Measurements from ENCODE around the gene LIX1. TPM values are rescaled to one million over a fixed set of nuclear protein-coding genes. Genes with fewer than 3 reads are reported as not detected.

Gene LIX1
- total and polyA plus RNA-seq, 4 donors = not detected

- intact Hi-C loops (cut with DNase I) = no loop called here
- ATAC-seq (ENCODE audit: low FRiP score) (no peak), DNase-seq (no peak)
- Histone ChIP-seq H3K4me3 (ENCODE audit: low read length in 2 of 2) (no peak overlapping the region), H3K9me3 (ENCODE audit: control insufficient read depth, low read length) (no peaks in the 10 kb centered on the region), H3K36me3 (ENCODE audit: control insufficient read depth in 1 of 2, insufficient read depth in 2 of 2, low read length in 1 of 2) (peaks cover 0 to 6% of the 10 kb centered on the region in 2 donors), H3K27me3 (ENCODE audit: control insufficient read depth in 1 of 2, insufficient read depth in 2 of 2, low read length in 1 of 2) (no peaks in the 10 kb centered on the region), H3K27ac (ENCODE audit: low read depth in 1 of 2, low read length in 2 of 2) (no peak overlapping the region), H3K4me1 (ENCODE audit: control insufficient read depth in 1 of 2, insufficient read depth in 2 of 2, low read length in 2 of 2) (no peaks in the 10 kb centered on the region)
Measured at GRCh38 chr5:97172227-97172626, 29.8 kb upstream of the LIX1 start.

- ATAC-seq (ENCODE audit: low FRiP score) = no peak
- DNase-seq = no peak
- Histone ChIP-seq H3K27ac (ENCODE audit: low read depth in 1 of 2, low read length in 2 of 2) (no peak overlapping the region), H3K27me3 (ENCODE audit: control insufficient read depth in 1 of 2, insufficient read depth in 2 of 2, low read length in 1 of 2) (no peaks in the 10 kb centered on the region), H3K4me3 (ENCODE audit: low read length in 2 of 2) (no peak overlapping the region), H3K9me3 (ENCODE audit: control insufficient read depth, low read length) (no peaks in the 10 kb centered on the region), H3K36me3 (ENCODE audit: control insufficient read depth in 1 of 2, insufficient read depth in 2 of 2, low read length in 1 of 2) (peaks cover 0 to 6% of the 10 kb centered on the region in 2 donors), H3K4me1 (ENCODE audit: control insufficient read depth in 1 of 2, insufficient read depth in 2 of 2, low read length in 2 of 2) (no peaks in the 10 kb centered on the region)
- WGBS, 2 donors = 77 to 84% methylated on average over 3 of the region's 3 CpGs
- intact Hi-C loops (cut with DNase I) = no loop called here
Measured at GRCh38 chr5:97171703-97172102, 29.3 kb upstream of the LIX1 start.

GRCh38 chr5:97167435-97167834 is 25.0 kb upstream of the LIX1 start:
- Histone ChIP-seq H3K27me3 (ENCODE audit: control insufficient read depth in 1 of 2, insufficient read depth in 2 of 2, low read length in 1 of 2) (no peaks in the 10 kb centered on the region), H3K9me3 (ENCODE audit: control insufficient read depth, low read length) (no peaks in the 10 kb centered on the region), H3K4me3 (ENCODE audit: low read length in 2 of 2) (no peak overlapping the region), H3K4me1 (ENCODE audit: control insufficient read depth in 1 of 2, insufficient read depth in 2 of 2, low read length in 2 of 2) (no peaks in the 10 kb centered on the region), H3K27ac (ENCODE audit: low read depth in 1 of 2, low read length in 2 of 2) (no peak overlapping the region), H3K36me3 (ENCODE audit: control insufficient read depth in 1 of 2, insufficient read depth in 2 of 2, low read length in 1 of 2) (peaks cover 0 to 4% of the 10 kb centered on the region in 2 donors)
- intact Hi-C loops (cut with DNase I) = loop anchor here (10.0 kb wide), 3 partner anchors 153 to 413 kb away; no protein-coding TSS in a partner anchor
- WGBS, 2 donors = 69 to 72% methylated on average over 6 of the region's 6 CpGs
- ATAC-seq (ENCODE audit: low FRiP score) = no peak
- DNase-seq = no peak

- Histone ChIP-seq H3K27me3 (ENCODE audit: control insufficient read depth in 1 of 2, insufficient read depth in 2 of 2, low read length in 1 of 2) (no peaks in the 10 kb centered on the region), H3K27ac (ENCODE audit: low read depth in 1 of 2, low read length in 2 of 2) (no peak overlapping the region), H3K36me3 (ENCODE audit: control insufficient read depth in 1 of 2, insufficient read depth in 2 of 2, low read length in 1 of 2) (peaks cover 0 to 3% of the 10 kb centered on the region in 2 donors), H3K4me3 (ENCODE audit: low read length in 2 of 2) (no peak overlapping the region), H3K4me1 (ENCODE audit: control insufficient read depth in 1 of 2, insufficient read depth in 2 of 2, low read length in 2 of 2) (no peaks in the 10 kb centered on the region), H3K9me3 (ENCODE audit: control insufficient read depth, low read length) (no peaks in the 10 kb centered on the region)
- no peak for ATAC-seq (ENCODE audit: low FRiP score)
- WGBS, 2 donors = 38% methylated on average over 1 of the region's 1 CpG
- DNase-seq = no peak
- intact Hi-C loops (cut with DNase I) = loop anchor here (10.0 kb wide), 3 partner anchors 151 to 411 kb away; no protein-coding TSS in a partner anchor
Measured at GRCh38 chr5:97165726-97166125, 23.3 kb upstream of the LIX1 start.

GRCh38 chr5:97164846-97165245 is 22.4 kb upstream of the LIX1 start:
- Histone ChIP-seq H3K4me1 (ENCODE audit: control insufficient read depth in 1 of 2, insufficient read depth in 2 of 2, low read length in 2 of 2) (no peaks in the 10 kb centered on the region), H3K36me3 (ENCODE audit: control insufficient read depth in 1 of 2, insufficient read depth in 2 of 2, low read length in 1 of 2) (peaks cover 2 to 3% of the 10 kb centered on the region in 2 donors), H3K4me3 (ENCODE audit: low read length in 2 of 2) (no peak overlapping the region), H3K27me3 (ENCODE audit: control insufficient read depth in 1 of 2, insufficient read depth in 2 of 2, low read length in 1 of 2) (no peaks in the 10 kb centered on the region), H3K9me3 (ENCODE audit: control insufficient read depth, low read length) (no peaks in the 10 kb centered on the region), H3K27ac (ENCODE audit: low read depth in 1 of 2, low read length in 2 of 2) (no peak overlapping the region)
- DNase-seq = no peak
- ATAC-seq (ENCODE audit: low FRiP score) = no peak
- intact Hi-C loops (cut with DNase I) = loop anchor here (5.0 to 10.0 kb wide), 5 partner anchors 150 to 413 kb away; no protein-coding TSS in a partner anchor

GRCh38 chr5:97163790-97164285 is 21.4 kb upstream of the LIX1 start:
- ATAC-seq (ENCODE audit: low FRiP score) (no peak), DNase-seq (no peak)
- Histone ChIP-seq H3K27ac (ENCODE audit: low read depth in 1 of 2, low read length in 2 of 2) (no peak overlapping the region), H3K4me3 (ENCODE audit: low read length in 2 of 2) (no peak overlapping the region), H3K9me3 (ENCODE audit: control insufficient read depth, low read length) (no peaks in the 10 kb centered on the region), H3K27me3 (ENCODE audit: control insufficient read depth in 1 of 2, insufficient read depth in 2 of 2, low read length in 1 of 2) (no peaks in the 10 kb centered on the region), H3K36me3 (ENCODE audit: control insufficient read depth in 1 of 2, insufficient read depth in 2 of 2, low read length in 1 of 2) (peaks cover 2 to 3% of the 10 kb centered on the region in 2 donors), H3K4me1 (ENCODE audit: control insufficient read depth in 1 of 2, insufficient read depth in 2 of 2, low read length in 2 of 2) (no peaks in the 10 kb centered on the region)
- intact Hi-C loops (cut with DNase I) = loop anchor here (2.0 to 10.0 kb wide), 7 partner anchors 119 to 412 kb away; no protein-coding TSS in a partner anchor
- WGBS, 2 donors = 90 to 97% methylated on average over 5 of the region's 5 CpGs

- no peak for ATAC-seq (ENCODE audit: low FRiP score)
- no peaks in the 10 kb centered on the region for H3K4me1 ChIP-seq (ENCODE audit: control insufficient read depth in 1 of 2, insufficient read depth in 2 of 2, low read length in 2 of 2)
- intact Hi-C loops (cut with DNase I) = loop anchor here (2.0 to 10.0 kb wide), 7 partner anchors 119 to 411 kb away; no protein-coding TSS in a partner anchor
Measured at GRCh38 chr5:97163360-97163764, 21.0 kb upstream of the LIX1 start.

GRCh38 chr5:97162045-97162444 is 19.6 kb upstream of the LIX1 start:
- Histone ChIP-seq H3K27ac (ENCODE audit: low read depth in 1 of 2, low read length in 2 of 2) (no peak overlapping the region), H3K27me3 (ENCODE audit: control insufficient read depth in 1 of 2, insufficient read depth in 2 of 2, low read length in 1 of 2) (no peaks in the 10 kb centered on the region), H3K4me3 (ENCODE audit: low read length in 2 of 2) (no peak overlapping the region), H3K4me1 (ENCODE audit: control insufficient read depth in 1 of 2, insufficient read depth in 2 of 2, low read length in 2 of 2) (no peaks in the 10 kb centered on the region), H3K9me3 (ENCODE audit: control insufficient read depth, low read length) (no peaks in the 10 kb centered on the region), H3K36me3 (ENCODE audit: control insufficient read depth in 1 of 2, insufficient read depth in 2 of 2, low read length in 1 of 2) (peaks cover 0 to 2% of the 10 kb centered on the region in 2 donors)
- intact Hi-C loops (cut with DNase I) = loop anchor here (2.0 to 10.0 kb wide), 7 partner anchors 117 to 410 kb away; no protein-coding TSS in a partner anchor
- DNase-seq (no peak), ATAC-seq (ENCODE audit: low FRiP score) (peak; percentile 67)
- 23 to 27% methylated on average over 4 of the region's 4 CpGs for WGBS, 2 donors

More at GRCh38 chr5:97163360-97163764, 21.0 kb upstream of the LIX1 start:
- H3K27me3 ChIP-seq (ENCODE audit: control insufficient read depth in 1 of 2, insufficient read depth in 2 of 2, low read length in 1 of 2) = no peaks in the 10 kb centered on the region
- no peaks in the 10 kb centered on the region for H3K9me3 ChIP-seq (ENCODE audit: control insufficient read depth, low read length)
- H3K4me3 ChIP-seq (ENCODE audit: low read length in 2 of 2) = no peak overlapping the region
- no peak overlapping the region for H3K27ac ChIP-seq (ENCODE audit: low read depth in 1 of 2, low read length in 2 of 2)
- H3K36me3 ChIP-seq (ENCODE audit: control insufficient read depth in 1 of 2, insufficient read depth in 2 of 2, low read length in 1 of 2) = peaks cover 2 to 3% of the 10 kb centered on the region in 2 donors
- no peak for DNase-seq

- intact Hi-C loops (cut with DNase I) = no loop called here
- ATAC-seq (ENCODE audit: low FRiP score) (no peak), DNase-seq (no peak)
- H3K9me3 ChIP-seq (ENCODE audit: control insufficient read depth, low read length) = no peaks in the 10 kb centered on the region
- no peaks in the 10 kb centered on the region for H3K4me1 ChIP-seq (ENCODE audit: control insufficient read depth in 1 of 2, insufficient read depth in 2 of 2, low read length in 2 of 2)
- WGBS, 2 donors = 96 to 98% methylated on average over 2 of the region's 2 CpGs
- H3K4me3 ChIP-seq (ENCODE audit: low read length in 2 of 2) = no peak overlapping the region
- H3K36me3 ChIP-seq (ENCODE audit: control insufficient read depth in 1 of 2, insufficient read depth in 2 of 2, low read length in 1 of 2) = peaks cover 0 to 2% of the 10 kb centered on the region in 2 donors
- H3K27me3 ChIP-seq (ENCODE audit: control insufficient read depth in 1 of 2, insufficient read depth in 2 of 2, low read length in 1 of 2) = no peaks in the 10 kb centered on the region
- H3K27ac ChIP-seq (ENCODE audit: low read depth in 1 of 2, low read length in 2 of 2) = no peak overlapping the region
Measured at GRCh38 chr5:97157689-97158088, 15.3 kb upstream of the LIX1 start.

Data from aorta (tissue), 5 donors.